Measurements from ENCODE around the gene ACSL6. TPM values are rescaled to one million over a fixed set of nuclear protein-coding genes. Genes with fewer than 3 reads are reported as not detected.

The ACSL6 gene
- total RNA-seq, 2 experiments from 2014 or later: 3.3 to 4.7 TPM

GRCh38 chr5:132017738-132018625, 6.5 kb upstream of the ACSL6 start:
- DNase-seq (no peak), ATAC-seq (no peak)
- ChIA-PET POLR2A (interaction anchor here (0.8 kb wide), 1 partner anchor 17 kb away, joined by 3 read pairs; no protein-coding TSS in a partner anchor), CTCF (interaction anchor here (0.8 to 1.8 kb wide), 5 partner anchors 10 to 486 kb away, joined by 3 to 7 read pairs (median 4); no protein-coding TSS in a partner anchor)
- no peak overlapping the region for H3K27ac Mint-ChIP-seq
- H3K9me3 Mint-ChIP-seq: no peaks in the 10 kb centered on the region
- no peak for TF ChIP-seq CTCF (IDR thresholded peaks at IDR 0.05)
- no peaks in the 10 kb centered on the region for H3K36me3 Mint-ChIP-seq (ENCODE audit: low read depth)
- no peak overlapping the region for H3K4me3 Mint-ChIP-seq
- H3K27me3 Mint-ChIP-seq: peaks cover 24% of the 10 kb centered on the region
- intact Hi-C loops (cut with micrococcal nuclease): no loop called here
- H3K4me1 Mint-ChIP-seq (ENCODE audit: low read depth): peaks cover 44% of the 10 kb centered on the region

DNA sequence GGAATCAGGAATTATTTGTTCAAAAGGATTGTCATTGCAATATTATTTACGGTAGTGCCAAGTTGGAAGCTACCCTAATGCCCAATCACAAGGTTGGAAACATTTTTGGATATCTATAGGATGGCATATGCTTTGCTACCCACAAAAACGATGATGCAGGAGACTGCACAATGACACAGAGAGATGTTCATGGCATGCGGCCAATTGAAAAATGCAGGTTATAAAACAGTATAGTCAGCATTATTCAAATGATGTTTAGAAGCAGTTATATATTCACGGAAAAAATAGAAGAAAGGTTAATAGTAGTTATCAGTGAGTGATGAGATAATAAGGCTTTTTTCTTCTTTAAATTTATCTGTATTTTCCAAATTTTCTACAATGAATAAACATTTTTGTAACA, 5.9 kb upstream of the ACSL6 start:
- ChIA-PET CTCF (interaction anchor here (1.1 to 1.8 kb wide), 4 partner anchors 9 to 428 kb away, joined by 3 to 7 read pairs (median 4); no protein-coding TSS in a partner anchor), POLR2A (no interaction called here)
- H3K9me3 Mint-ChIP-seq: no peaks in the 10 kb centered on the region
- intact Hi-C loops (cut with micrococcal nuclease): no loop called here
- H3K4me3 Mint-ChIP-seq: no peak overlapping the region
- H3K27me3 Mint-ChIP-seq: peaks cover 27% of the 10 kb centered on the region
- no peak overlapping the region for H3K27ac Mint-ChIP-seq
- H3K36me3 Mint-ChIP-seq (ENCODE audit: low read depth): no peaks in the 10 kb centered on the region
- TF ChIP-seq CTCF (IDR thresholded peaks at IDR 0.05): no peak
- ATAC-seq (no peak), DNase-seq (no peak)
- H3K4me1 Mint-ChIP-seq (ENCODE audit: low read depth): peaks cover 44% of the 10 kb centered on the region

DNA sequence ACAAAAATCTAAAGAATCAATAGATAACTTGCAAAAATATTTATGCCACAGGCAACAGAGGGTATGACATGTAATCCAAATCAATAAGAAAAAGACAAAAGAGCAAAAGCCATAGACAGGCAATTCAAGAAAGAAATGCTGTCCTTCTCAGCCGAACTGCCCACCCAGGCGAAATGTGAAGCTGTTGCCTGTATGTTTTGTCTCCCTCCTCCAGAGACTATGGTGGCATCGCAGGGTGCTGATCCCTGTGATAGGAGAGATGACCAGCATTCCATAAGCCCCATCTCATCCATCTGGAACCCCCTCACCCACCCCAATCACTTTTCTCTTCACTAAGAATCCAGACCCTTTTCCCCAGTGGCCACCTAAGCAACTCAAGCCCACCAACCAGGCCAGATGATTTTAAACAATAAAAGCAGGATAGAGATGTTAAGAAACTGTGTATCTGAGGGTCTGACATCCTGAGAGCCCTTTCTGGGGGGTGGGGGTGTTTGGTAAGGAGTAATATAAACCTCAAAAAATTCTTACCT, 5.3 kb upstream of the ACSL6 start:
- Mint-ChIP-seq H3K4me1 (ENCODE audit: low read depth) (peaks cover 48% of the 10 kb centered on the region), H3K9me3 (no peaks in the 10 kb centered on the region), H3K27me3 (peaks cover 31% of the 10 kb centered on the region), H3K36me3 (ENCODE audit: low read depth) (no peaks in the 10 kb centered on the region), H3K4me3 (no peak overlapping the region), H3K27ac (no peak overlapping the region)
- ChIA-PET POLR2A (no interaction called here), CTCF (interaction anchor here (1.6 kb wide), 1 partner anchor 46 kb away, joined by 5 read pairs; no protein-coding TSS in a partner anchor)
- intact Hi-C loops (cut with micrococcal nuclease): no loop called here
- no peak for DNase-seq
- no peak for TF ChIP-seq CTCF (IDR thresholded peaks at IDR 0.05)
- no peak for ATAC-seq

GRCh38 chr5:132013711-132014110, 2.3 kb upstream of the ACSL6 start:
- H3K9me3 Mint-ChIP-seq: no peaks in the 10 kb centered on the region
- ChIA-PET CTCF (no interaction called here), POLR2A (no interaction called here)
- H3K27ac Mint-ChIP-seq: no peak overlapping the region
- no peak overlapping the region for H3K4me3 Mint-ChIP-seq
- intact Hi-C loops (cut with micrococcal nuclease): no loop called here
- no peak for ATAC-seq
- no peaks in the 10 kb centered on the region for H3K36me3 Mint-ChIP-seq (ENCODE audit: low read depth)
- no peak for DNase-seq
- H3K27me3 Mint-ChIP-seq: peaks cover 47% of the 10 kb centered on the region
- no peak for TF ChIP-seq CTCF (IDR thresholded peaks at IDR 0.05)
- peaks cover 36% of the 10 kb centered on the region for H3K4me1 Mint-ChIP-seq (ENCODE audit: low read depth)

All from activated CD8-positive, alpha-beta T cell treated with anti-CD3 and anti-CD28 coated beads for 36 hours (primary cell).